B cell (primary cell): ENCODE results near the gene GNAT3. TPM values are rescaled to one million over a fixed set of nuclear protein-coding genes. Genes with fewer than 3 reads are reported as not detected.

Source experiments
- ATAC-seq: fragments of 200-7000 bp; cut with Tn5 transposase; one replicate; pipeline ENCODE4 v1.10.0; 2021; ENCODE audit warnings: low read depth, mild to moderate bottlenecking, moderate number of reproducible peaks, moderate library complexity
- CTCF ChIA-PET: fragments of 350-600 bp; sonication (Branson Sonifier 250); formaldehyde crosslinking; loops from one replicate; lab custom pipeline; 2021; ENCODE audit warnings: antibody characterized with exemption, inconsistent platforms; lab: Charles Lee
- POLR2A ChIA-PET: fragments of 350-600 bp; sonication (Branson Sonifier 250); formaldehyde crosslinking; loops from one replicate; lab custom pipeline; 2021; ENCODE audit warnings: antibody characterized with exemption; lab: Charles Lee
- DNase-seq: peaks from one replicate; pipeline ENCODE4 v3.0.0; 2013
- H2AFZ ChIP-seq: 2 replicates; pipeline ENCODE4 v1.6.1; 2012; ENCODE audit warnings: mild to moderate bottlenecking, low read depth, low read length; ENCODE audit not compliant: insufficient read depth, poor library complexity, severe bottlenecking
- H3K27ac ChIP-seq, 2 donors: 1 replicate in 1 of 2; 2 replicates in 1 of 2; pipeline ENCODE4 v1.5.1; 2012 to 2013; ENCODE audit warnings: low read length in 2 of 2, mild to moderate bottlenecking in 2 of 2, moderate library complexity in 1 of 2
- H3K27me3 ChIP-seq, 4 experiments: fragments of 200-600 bp in 1 of 4; sonication (generic) in 1 of 4; replicated peaks in 1 of 4; 1 replicate in 2 of 4; 2 replicates in 2 of 4; pipeline versions ENCODE4 v1.6.1 to v1.7.0; 2013 to 2016; ENCODE audit warnings: low read length in 3 of 4, mild to moderate bottlenecking in 2 of 4, mixed read lengths in 1 of 4, moderate library complexity in 1 of 4; ENCODE audit not compliant: insufficient read depth in 4 of 4, control insufficient read depth in 3 of 4; ENCODE audit errors: control extremely low read depth in 1 of 4
- H3K36me3 ChIP-seq, 2 experiments: replicated peaks in 1 of 2; 1 replicate in 1 of 2; 2 replicates in 1 of 2; pipeline versions ENCODE4 v1.6.1 to v1.7.1; 2013; ENCODE audit warnings: low read length in 1 of 2; ENCODE audit not compliant: insufficient read depth in 2 of 2, control insufficient read depth in 1 of 2; ENCODE audit errors: control extremely low read depth in 1 of 2, extremely low read depth in 1 of 2
- H3K4me1 ChIP-seq, 2 donors: fragments of 200-600 bp in 1 of 2; sonication (generic) in 1 of 2; 1 replicate in 1 of 2; 2 replicates in 1 of 2; pipeline versions ENCODE4 v1.5.1 to v1.6.1; 2013 to 2017; ENCODE audit warnings: low read length in 2 of 2; ENCODE audit not compliant: control insufficient read depth in 2 of 2, insufficient read depth in 2 of 2
- H3K4me2 ChIP-seq: replicated peaks from 2 replicates; pipeline ENCODE3; 2012; ENCODE audit warnings: mild to moderate bottlenecking, low read depth, low read length; ENCODE audit not compliant: poor library complexity, severe bottlenecking
- H3K4me3 ChIP-seq, 5 experiments: fragments of 200-600 bp in 1 of 5; sonication (generic) in 1 of 5; 1 replicate in 3 of 5; 2 replicates in 2 of 5; pipeline versions ENCODE4 v1.5.1 to v1.7.0; 2011 to 2016; ENCODE audit warnings: low read length in 4 of 5, mild to moderate bottlenecking in 4 of 5, low read depth in 2 of 5, control low read depth in 1 of 5, moderate library complexity in 1 of 5; ENCODE audit not compliant: insufficient read depth in 1 of 5; ENCODE audit errors: control extremely low read depth in 1 of 5, extremely low read depth in 1 of 5
- H3K79me2 ChIP-seq: fragments of 200-600 bp; sonication (generic); one replicate; pipeline ENCODE4 v1.6.0; 2016; ENCODE audit warnings: low read length; ENCODE audit not compliant: control insufficient read depth, insufficient read depth
- H3K9ac ChIP-seq: fragments of 200-600 bp; sonication (generic); 2 replicates; pipeline ENCODE4 v1.6.1; 2017; ENCODE audit warnings: mild to moderate bottlenecking, low read length, moderate library complexity
- H3K9me3 ChIP-seq, 3 donors: one replicate each; pipeline versions ENCODE4 v1.6.1 to v1.7.1; 2013; ENCODE audit warnings: low read length in 2 of 3; ENCODE audit not compliant: control insufficient read depth in 2 of 3, insufficient read depth in 1 of 3; ENCODE audit errors: control extremely low read depth in 1 of 3
- H4K20me1 ChIP-seq: 2 replicates; pipeline ENCODE4 v1.6.0; 2012; ENCODE audit warnings: mild to moderate bottlenecking, low read length; ENCODE audit not compliant: insufficient read depth, control insufficient read depth, poor library complexity, severe bottlenecking
- H3K27ac Mint-ChIP-seq: one replicate; pipeline ENCODE4 v1.8.0; 2021; ENCODE audit warnings: mixed read lengths
- H3K27me3 Mint-ChIP-seq: one replicate; pipeline ENCODE4 v1.8.0; 2021; ENCODE audit warnings: mixed read lengths
- H3K4me1 Mint-ChIP-seq: one replicate; pipeline ENCODE4 v1.8.0; 2021; ENCODE audit warnings: mixed read lengths
- H3K4me3 Mint-ChIP-seq: one replicate; pipeline ENCODE4 v1.8.0; 2021; ENCODE audit warnings: mixed read lengths
- H3K9me3 Mint-ChIP-seq: one replicate; pipeline ENCODE4 v1.8.0; 2022; ENCODE audit warnings: mixed read lengths; ENCODE audit not compliant: insufficient read depth
- CTCF ChIP-seq: fragments of 200-600 bp; IDR thresholded peaks from one replicate; pipeline ENCODE4 v1.8.0; 2022; ENCODE audit warnings: antibody characterized with exemption, mild to moderate bottlenecking
- EZH2 ChIP-seq: IDR thresholded peaks from 2 replicates; pipeline ENCODE4 v1.6.1; 2012; ENCODE audit warnings: borderline replicate concordance, low read depth, mild to moderate bottlenecking, moderate library complexity, low read length; ENCODE audit not compliant: insufficient read depth, poor library complexity, severe bottlenecking
- WGBS: methylation state at CpG from one replicate; pipeline ENCODE4 v1.1.5; 2013; ENCODE audit warnings: missing lambda C conversion rate; ENCODE audit not compliant: insufficient coverage; 5-methylcytosine and 5-hydroxymethylcytosine counted together
- intact Hi-C: fragments of 100-400 bp; cut with micrococcal nuclease; formaldehyde crosslinking; loops from one replicate; pipeline ENCODE4 v1.10.0; 2022
- polyA plus RNA-seq: library from polyadenylated mRNA; depleted of rRNA; stranded (reverse); fragments of >200 nt; gene quantifications from 2 replicates; pipeline ENCODE4 v1.2.3, GENCODE V29; 2012
- total RNA-seq, 2 donors: library from RNA; stranded (reverse); fragments of 120-200 nt in 1 of 2; gene quantifications; 1 replicate in 1 of 2; 2 replicates in 1 of 2; pipeline versions ENCODE4 v1.2.3 to v1.2.4, GENCODE V29; 2013 to 2022

GNAT3 gene
- total and polyA plus RNA-seq, 2 donors (not counting 1 experiment from before 2014, with no cell fraction given) = not detected

DNA sequence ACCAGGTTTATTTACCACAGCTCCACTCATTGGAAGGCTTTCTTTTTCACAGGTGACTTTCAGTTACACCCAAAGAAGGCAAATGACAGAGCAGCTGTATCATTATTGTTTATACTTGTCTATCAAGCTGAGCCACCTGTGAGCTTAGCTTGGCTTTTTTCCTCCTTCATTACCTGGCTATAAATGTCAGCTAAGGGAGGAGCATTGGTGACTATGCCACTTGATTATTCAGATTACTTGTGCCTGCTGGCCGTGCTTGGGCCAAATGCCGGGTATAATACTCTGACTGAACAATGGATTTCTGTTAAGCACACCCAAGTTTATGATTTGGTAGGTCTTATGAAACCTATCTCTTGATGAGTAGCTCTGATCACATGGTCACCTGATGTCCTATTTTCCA, 9.9 kb upstream of the GNAT3 start:
- Mint-ChIP-seq H3K4me1 (no peaks in the 10 kb centered on the region), H3K27me3 (no peaks in the 10 kb centered on the region), H3K27ac (no peak overlapping the region), H3K9me3 (no peaks in the 10 kb centered on the region), H3K4me3 (no peak overlapping the region)
- no peak overlapping the region for H2AFZ ChIP-seq
- H3K9me3 ChIP-seq = no peaks in the 10 kb centered on the region
- ChIA-PET CTCF (no interaction called here), POLR2A (no interaction called here)
- WGBS = 94% methylated on average over 2 of the region's 2 CpGs
- H3K79me2 ChIP-seq = no peaks in the 10 kb centered on the region
- intact Hi-C loops = no loop called here
- no peaks in the 10 kb centered on the region for H4K20me1 ChIP-seq
- no peak overlapping the region for H3K9ac ChIP-seq
- no peak for DNase-seq
- TF ChIP-seq CTCF (no peak), EZH2 (no peak)
- H3K4me3 ChIP-seq = no peak overlapping the region
- no peaks in the 10 kb centered on the region for H3K4me1 ChIP-seq
- ATAC-seq = no peak
- no peak overlapping the region for H3K4me2 ChIP-seq
- H3K36me3 ChIP-seq = no peaks in the 10 kb centered on the region
- no peaks in the 10 kb centered on the region for H3K27me3 ChIP-seq
- no peak overlapping the region for H3K27ac ChIP-seq

DNA sequence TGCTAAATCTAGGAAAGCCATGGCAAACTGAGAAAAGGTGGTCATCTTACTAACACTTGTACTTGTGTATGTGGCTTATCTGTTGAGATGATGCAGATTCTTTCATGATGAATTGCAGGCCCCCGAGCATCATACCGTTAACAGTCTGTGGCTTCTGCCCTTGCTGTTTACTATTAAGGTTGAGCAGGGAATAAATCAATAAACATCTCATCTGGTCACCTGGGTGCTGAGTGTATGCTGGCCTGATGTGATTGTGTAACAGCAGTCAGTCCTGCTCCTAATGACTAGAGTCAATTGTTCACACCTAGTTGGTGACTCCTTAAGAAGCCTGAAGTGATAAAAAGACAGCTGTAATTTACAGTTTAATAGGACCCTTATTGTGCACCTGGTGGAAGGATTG, 8.3 kb upstream of the GNAT3 start:
- Mint-ChIP-seq H3K4me3 (no peak overlapping the region), H3K27ac (no peak overlapping the region), H3K4me1 (no peaks in the 10 kb centered on the region), H3K27me3 (no peaks in the 10 kb centered on the region), H3K9me3 (no peaks in the 10 kb centered on the region)
- H4K20me1 ChIP-seq = no peaks in the 10 kb centered on the region
- no peaks in the 10 kb centered on the region for H3K9me3 ChIP-seq
- H3K9ac ChIP-seq = no peak overlapping the region
- DNase-seq (no peak), ATAC-seq (no peak)
- CTCF ChIA-PET = no interaction called here
- no peaks in the 10 kb centered on the region for H3K27me3 ChIP-seq
- POLR2A ChIA-PET = no interaction called here
- no peak overlapping the region for H3K4me3 ChIP-seq
- intact Hi-C loops = no loop called here
- no peaks in the 10 kb centered on the region for H3K4me1 ChIP-seq
- no peaks in the 10 kb centered on the region for H3K36me3 ChIP-seq
- H2AFZ ChIP-seq = no peak overlapping the region
- no peak overlapping the region for H3K27ac ChIP-seq
- no CpG with 5 or more reads among the region's 2 CpGs for WGBS
- no peak for TF ChIP-seq EZH2
- TF ChIP-seq CTCF = no peak
- no peaks in the 10 kb centered on the region for H3K79me2 ChIP-seq
- H3K4me2 ChIP-seq = no peak overlapping the region
